ENCODE results near the gene TRIM33.

DNA sequence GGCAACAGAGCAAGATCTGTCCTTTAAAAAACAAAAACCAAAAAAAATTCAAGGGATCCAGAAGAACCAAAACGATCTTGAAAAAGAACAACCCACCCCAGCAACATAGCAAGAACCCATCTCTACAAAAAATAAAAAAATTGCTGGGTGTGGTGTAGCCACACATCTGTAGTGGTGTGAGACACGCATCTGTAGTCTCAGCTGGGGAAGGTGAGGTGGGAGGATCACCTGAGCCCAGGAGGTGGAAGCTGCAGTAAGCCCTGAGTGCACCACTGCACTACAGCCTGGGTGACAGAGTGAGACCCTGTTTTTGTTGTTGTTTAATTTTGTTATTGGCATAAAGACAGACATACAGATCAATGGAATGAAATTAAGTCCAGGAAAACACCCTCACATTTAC, 22.3 kb downstream of the TRIM33 start:
- TF ChIP-seq ZNF672 (CRISPR knock-in tag; IDR thresholded peaks at IDR 0.05) (no peak), FOXK1 (CRISPR knock-in tag; IDR thresholded peaks at IDR 0.05; ENCODE audit: borderline replicate concordance, low read depth) (no peak), SSRP1 (CRISPR knock-in tag; IDR thresholded peaks at IDR 0.05) (no peak), ZNF468 (CRISPR knock-in tag; IDR thresholded peaks at IDR 0.05) (no peak), CENPX (CRISPR knock-in tag; IDR thresholded peaks at IDR 0.05) (no peak), ATF1 (CRISPR knock-in tag; IDR thresholded peaks at IDR 0.05) (no peak), EP300 (IDR thresholded peaks at IDR 0.05; ENCODE audit: low read depth in 2 of 2, low read length in 2 of 2) (no peak), EP300 (CRISPR knock-in tag; IDR thresholded peaks at IDR 0.05; ENCODE audit: borderline replicate concordance) (no peak), EHMT2 (IDR thresholded peaks at IDR 0.05; ENCODE audit: borderline replicate concordance, low read depth, low read length) (no peak), KDM6A (CRISPR knock-in tag; IDR thresholded peaks at IDR 0.05; ENCODE audit: low read depth) (no peak), SMAD3 (CRISPR knock-in tag; IDR thresholded peaks at IDR 0.05) (no peak), CHD2 (IDR thresholded peaks at IDR 0.05; ENCODE audit: low read depth, low read length) (no peak)
- TF ChIP-seq, protein P1, sequence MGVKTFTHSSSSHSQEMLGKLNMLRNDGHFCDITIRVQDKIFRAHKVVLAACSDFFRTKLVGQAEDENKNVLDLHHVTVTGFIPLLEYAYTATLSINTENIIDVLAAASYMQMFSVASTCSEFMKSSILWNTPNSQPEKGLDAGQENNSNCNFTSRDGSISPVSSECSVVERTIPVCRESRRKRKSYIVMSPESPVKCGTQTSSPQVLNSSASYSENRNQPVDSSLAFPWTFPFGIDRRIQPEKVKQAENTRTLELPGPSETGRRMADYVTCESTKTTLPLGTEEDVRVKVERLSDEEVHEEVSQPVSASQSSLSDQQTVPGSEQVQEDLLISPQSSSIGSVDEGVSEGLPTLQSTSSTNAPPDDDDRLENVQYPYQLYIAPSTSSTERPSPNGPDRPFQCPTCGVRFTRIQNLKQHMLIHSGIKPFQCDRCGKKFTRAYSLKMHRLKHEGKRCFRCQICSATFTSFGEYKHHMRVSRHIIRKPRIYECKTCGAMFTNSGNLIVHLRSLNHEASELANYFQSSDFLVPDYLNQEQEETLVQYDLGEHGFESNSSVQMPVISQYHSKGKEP (CRISPR knock-in tag; IDR thresholded peaks at IDR 0.05): no peak
